ENCODE data around the gene NPB.

The NPB gene

GRCh38 chr17:81950501-81950900 lies 48.5 kb downstream of the NPB start:
- H3K27ac ChIP-seq (ENCODE audit: low read length): no peak overlapping the region
- no peak overlapping the region for H3K9ac ChIP-seq (ENCODE audit: low read depth, low read length)
- no peak overlapping the region for H3K4me3 ChIP-seq (ENCODE audit: low read length)
- H3K36me3 ChIP-seq (ENCODE audit: insufficient read depth, low read depth, low read length): no peaks in the 10 kb centered on the region
- H3K9me3 ChIP-seq (ENCODE audit: insufficient read depth, low read depth, low read length): no peaks in the 10 kb centered on the region
- no peaks in the 10 kb centered on the region for H3K4me1 ChIP-seq (ENCODE audit: insufficient read depth, low read length)
- H3K27me3 ChIP-seq (ENCODE audit: insufficient read depth, low read length): no peaks in the 10 kb centered on the region

GRCh38 chr17:81951785-81952684 lies 50.0 kb downstream of the NPB start:
- Histone ChIP-seq H3K9me3 (ENCODE audit: insufficient read depth, low read depth, low read length) (no peaks in the 10 kb centered on the region), H3K27me3 (ENCODE audit: insufficient read depth, low read length) (peaks cover 8% of the 10 kb centered on the region), H3K4me3 (ENCODE audit: low read length) (no peak overlapping the region), H3K27ac (ENCODE audit: low read length) (no peak overlapping the region), H3K4me1 (ENCODE audit: insufficient read depth, low read length) (no peaks in the 10 kb centered on the region), H3K36me3 (ENCODE audit: insufficient read depth, low read depth, low read length) (no peaks in the 10 kb centered on the region), H3K9ac (ENCODE audit: low read depth, low read length) (no peak overlapping the region)
